ENCODE data around the gene SMIM44.

DNA sequence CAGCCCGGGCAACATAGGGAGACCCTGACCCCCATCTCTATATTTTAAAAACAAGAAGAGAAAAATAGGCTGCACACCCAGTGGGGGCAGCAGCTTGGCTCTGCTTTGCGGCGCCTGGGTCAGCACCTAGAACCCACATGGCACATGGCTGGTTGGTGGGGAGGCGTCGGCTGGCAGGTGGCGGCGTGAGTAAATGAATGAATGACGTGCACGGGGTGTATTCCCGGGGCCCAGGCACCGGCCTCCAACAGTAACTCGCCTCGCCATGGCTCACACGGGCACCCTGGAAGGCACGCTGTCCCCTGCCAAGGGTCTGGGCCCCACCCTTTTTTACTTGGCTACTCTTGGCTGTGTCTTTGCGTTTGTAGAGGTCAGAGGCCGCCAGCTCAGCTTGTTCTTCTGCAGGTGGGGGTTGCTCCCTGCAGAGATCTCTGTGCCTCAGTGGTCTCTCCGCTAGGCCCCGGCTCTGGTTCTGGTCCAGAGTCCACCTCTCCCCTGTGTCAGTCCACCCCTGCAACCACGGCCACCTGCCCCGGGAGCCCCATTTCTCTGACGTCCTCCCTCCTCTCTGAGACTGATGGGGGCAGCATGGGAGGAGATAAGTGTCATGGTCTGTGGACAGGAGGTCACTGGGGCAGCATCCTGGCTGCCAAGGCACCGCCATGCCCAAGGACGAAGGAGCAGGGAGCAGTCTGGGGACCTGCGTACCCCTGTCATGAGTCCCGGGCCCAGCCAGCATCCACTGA is 28.4 kb upstream of the SMIM44 start:
- TF ChIP-seq, protein P1, sequence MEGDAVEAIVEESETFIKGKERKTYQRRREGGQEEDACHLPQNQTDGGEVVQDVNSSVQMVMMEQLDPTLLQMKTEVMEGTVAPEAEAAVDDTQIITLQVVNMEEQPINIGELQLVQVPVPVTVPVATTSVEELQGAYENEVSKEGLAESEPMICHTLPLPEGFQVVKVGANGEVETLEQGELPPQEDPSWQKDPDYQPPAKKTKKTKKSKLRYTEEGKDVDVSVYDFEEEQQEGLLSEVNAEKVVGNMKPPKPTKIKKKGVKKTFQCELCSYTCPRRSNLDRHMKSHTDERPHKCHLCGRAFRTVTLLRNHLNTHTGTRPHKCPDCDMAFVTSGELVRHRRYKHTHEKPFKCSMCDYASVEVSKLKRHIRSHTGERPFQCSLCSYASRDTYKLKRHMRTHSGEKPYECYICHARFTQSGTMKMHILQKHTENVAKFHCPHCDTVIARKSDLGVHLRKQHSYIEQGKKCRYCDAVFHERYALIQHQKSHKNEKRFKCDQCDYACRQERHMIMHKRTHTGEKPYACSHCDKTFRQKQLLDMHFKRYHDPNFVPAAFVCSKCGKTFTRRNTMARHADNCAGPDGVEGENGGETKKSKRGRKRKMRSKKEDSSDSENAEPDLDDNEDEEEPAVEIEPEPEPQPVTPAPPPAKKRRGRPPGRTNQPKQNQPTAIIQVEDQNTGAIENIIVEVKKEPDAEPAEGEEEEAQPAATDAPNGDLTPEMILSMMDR (optimal IDR thresholded peaks at IDR 0.05 in 1 of 3, IDR thresholded peaks at IDR 0.05 in 1 of 3, conservative IDR thresholded peaks at IDR 0.05 in 1 of 3; ENCODE audit: extremely low read depth in 1 of 3, insufficient read depth in 2 of 3, low read length in 3 of 3): no peak
- no peak for TF ChIP-seq EZH2 (IDR thresholded peaks at IDR 0.05; ENCODE audit: low read length)
